Measurements from ENCODE around the gene RWDD3.

Gene RWDD3

GRCh38 chr1:95249916-95250315 lies 15.9 kb downstream of the RWDD3 start:
- DNase-seq (ENCODE audit: low read depth) = no peak
- H3K4me3 ChIP-seq (ENCODE audit: control insufficient read depth, low read depth, low read length) = no peak overlapping the region
- no peak for TF ChIP-seq CTCF (IDR thresholded peaks at IDR 0.05; ENCODE audit: control insufficient read depth, insufficient read depth, low read depth, low read length, missing control alignments)

- no peak overlapping the region for H3K4me3 ChIP-seq (ENCODE audit: control insufficient read depth, low read depth, low read length)
- TF ChIP-seq CTCF (IDR thresholded peaks at IDR 0.05; ENCODE audit: control insufficient read depth, insufficient read depth, low read depth, low read length, missing control alignments) = no peak
- DNase-seq (ENCODE audit: low read depth) = no peak
These were observed 18.4 kb downstream of the RWDD3 start for GRCh38 chr1:95252422-95252821.

DNA sequence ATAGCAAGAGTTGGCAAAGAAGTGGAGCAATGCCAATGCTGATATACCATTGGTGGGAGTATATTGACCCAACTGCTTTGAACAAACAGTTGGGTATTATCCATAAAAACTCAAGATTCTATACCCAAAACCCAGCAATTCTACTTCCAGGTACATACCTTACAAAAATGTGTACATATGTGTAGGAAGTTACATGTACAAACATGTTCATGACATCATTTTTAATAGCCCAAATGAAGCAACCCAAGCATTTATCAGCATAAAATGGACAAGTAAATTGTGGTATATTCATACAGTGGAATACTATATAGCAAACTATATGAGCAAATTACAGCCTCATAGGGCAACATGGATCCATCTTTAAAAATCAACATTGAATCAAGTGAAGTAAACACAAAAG lies 20.9 kb downstream of the RWDD3 start:
- TF ChIP-seq CTCF (IDR thresholded peaks at IDR 0.05; ENCODE audit: control insufficient read depth, insufficient read depth, low read depth, low read length, missing control alignments) = no peak
- no peak overlapping the region for H3K4me3 ChIP-seq (ENCODE audit: control insufficient read depth, low read depth, low read length)
- no peak for DNase-seq (ENCODE audit: low read depth)

- H3K4me3 ChIP-seq (ENCODE audit: control insufficient read depth, low read depth, low read length) = no peak overlapping the region
- DNase-seq (ENCODE audit: low read depth) = no peak
- TF ChIP-seq CTCF (IDR thresholded peaks at IDR 0.05; ENCODE audit: control insufficient read depth, insufficient read depth, low read depth, low read length, missing control alignments) = no peak
These were observed 21.8 kb downstream of the RWDD3 start for GRCh38 chr1:95255826-95256225.

GRCh38 chr1:95257758-95258157 lies 23.7 kb downstream of the RWDD3 start:
- no peak for DNase-seq (ENCODE audit: low read depth)
- no peak overlapping the region for H3K4me3 ChIP-seq (ENCODE audit: control insufficient read depth, low read depth, low read length)
- TF ChIP-seq CTCF (IDR thresholded peaks at IDR 0.05; ENCODE audit: control insufficient read depth, insufficient read depth, low read depth, low read length, missing control alignments) = no peak

DNA sequence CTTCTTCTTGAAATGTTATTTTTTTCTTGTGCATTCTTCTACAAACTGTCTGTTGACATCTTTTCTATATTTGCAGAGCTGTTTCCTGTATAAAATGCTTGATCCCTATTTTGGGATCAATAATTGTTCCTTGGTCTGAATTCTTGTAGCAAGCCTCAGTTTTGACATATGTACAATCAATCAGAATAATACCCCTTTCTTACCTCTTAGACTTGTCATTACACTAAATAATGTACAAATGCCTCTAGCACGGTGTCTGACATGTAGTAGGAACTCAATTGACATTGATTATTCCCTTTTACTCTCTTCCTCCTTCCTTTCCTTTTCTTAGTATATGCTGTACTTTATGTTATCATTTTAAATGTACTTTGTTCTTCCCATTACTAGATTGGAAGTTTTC lies 25.2 kb downstream of the RWDD3 start:
- no peak for TF ChIP-seq CTCF (IDR thresholded peaks at IDR 0.05; ENCODE audit: control insufficient read depth, insufficient read depth, low read depth, low read length, missing control alignments)
- H3K4me3 ChIP-seq (ENCODE audit: control insufficient read depth, low read depth, low read length) = no peak overlapping the region
- no peak for DNase-seq (ENCODE audit: low read depth)

GRCh38 chr1:95262913-95263312 lies 28.9 kb downstream of the RWDD3 start:
- no peak for TF ChIP-seq CTCF (IDR thresholded peaks at IDR 0.05; ENCODE audit: control insufficient read depth, insufficient read depth, low read depth, low read length, missing control alignments)
- DNase-seq (ENCODE audit: low read depth) = no peak
- H3K4me3 ChIP-seq (ENCODE audit: control insufficient read depth, low read depth, low read length) = no peak overlapping the region

Data from AG09309 (cell line).